Hypothalamus (tissue), 51 donors: ENCODE results near the gene FOXJ1.

Experiments
- DNase-seq, 51 donors: peaks; one replicate each; lab custom pipeline; 2025; lab: John Stamatoyannopoulos, UW

FOXJ1 gene

GRCh38 chr17:76161619-76162266, 20.7 kb upstream of the FOXJ1 start:
- DNase-seq, result no peak

DNA sequence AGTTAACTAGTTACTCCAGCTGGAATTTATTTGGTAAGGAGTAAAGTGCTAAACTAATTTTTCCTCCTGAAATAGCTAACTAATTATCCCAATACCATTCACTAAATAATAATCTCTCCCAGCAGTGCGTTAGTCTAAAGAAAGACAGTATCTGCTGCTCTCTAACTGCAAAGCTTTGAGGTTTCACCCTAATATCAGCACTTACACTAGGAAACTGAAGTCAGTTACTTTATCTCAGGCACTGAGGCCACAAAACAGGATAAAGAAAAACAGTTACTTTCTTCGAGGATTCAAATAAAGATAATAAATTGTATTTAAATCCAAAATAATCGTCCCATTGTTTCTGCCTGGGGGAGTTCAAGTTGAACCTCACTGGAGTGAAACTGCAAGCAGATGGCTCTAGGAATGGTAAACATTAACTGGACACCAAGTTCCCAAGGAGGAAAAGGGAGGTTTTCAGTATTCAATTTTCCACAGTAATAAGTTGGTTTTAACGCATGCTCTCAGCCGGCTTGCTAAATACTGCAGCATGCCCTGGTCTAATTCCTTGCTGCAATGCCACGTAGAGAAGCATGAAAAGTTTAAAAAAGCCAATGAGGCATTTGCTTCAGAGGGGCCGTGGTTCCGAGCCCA, 20.0 kb upstream of the FOXJ1 start:
- no peak for DNase-seq

DNA sequence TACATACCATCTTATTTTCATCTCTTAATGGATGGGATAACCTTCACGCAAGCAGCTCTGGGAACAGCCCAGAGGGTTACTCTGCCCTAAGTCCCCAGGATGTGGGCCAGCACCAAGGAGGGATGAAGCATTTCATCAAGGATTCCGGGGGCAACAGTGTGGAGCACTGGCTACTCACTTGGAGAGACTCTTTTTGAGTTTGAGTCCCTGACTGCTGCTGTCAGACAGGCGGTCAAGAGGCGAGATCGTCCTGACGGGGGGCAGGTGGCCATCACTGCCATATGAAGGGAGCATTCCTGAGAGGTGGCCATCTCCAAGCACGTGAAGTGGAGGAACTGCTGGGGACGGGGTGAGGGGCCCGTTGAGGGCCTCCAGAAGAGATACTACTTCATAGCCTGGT, 18.1 kb upstream of the FOXJ1 start:
- no peak for DNase-seq

GRCh38 chr17:76157759-76158158, 16.7 kb upstream of the FOXJ1 start:
- DNase-seq, result no peak

- no peak for DNase-seq
Observed at GRCh38 chr17:76156662-76156991, 15.6 kb upstream of the FOXJ1 start.

DNA sequence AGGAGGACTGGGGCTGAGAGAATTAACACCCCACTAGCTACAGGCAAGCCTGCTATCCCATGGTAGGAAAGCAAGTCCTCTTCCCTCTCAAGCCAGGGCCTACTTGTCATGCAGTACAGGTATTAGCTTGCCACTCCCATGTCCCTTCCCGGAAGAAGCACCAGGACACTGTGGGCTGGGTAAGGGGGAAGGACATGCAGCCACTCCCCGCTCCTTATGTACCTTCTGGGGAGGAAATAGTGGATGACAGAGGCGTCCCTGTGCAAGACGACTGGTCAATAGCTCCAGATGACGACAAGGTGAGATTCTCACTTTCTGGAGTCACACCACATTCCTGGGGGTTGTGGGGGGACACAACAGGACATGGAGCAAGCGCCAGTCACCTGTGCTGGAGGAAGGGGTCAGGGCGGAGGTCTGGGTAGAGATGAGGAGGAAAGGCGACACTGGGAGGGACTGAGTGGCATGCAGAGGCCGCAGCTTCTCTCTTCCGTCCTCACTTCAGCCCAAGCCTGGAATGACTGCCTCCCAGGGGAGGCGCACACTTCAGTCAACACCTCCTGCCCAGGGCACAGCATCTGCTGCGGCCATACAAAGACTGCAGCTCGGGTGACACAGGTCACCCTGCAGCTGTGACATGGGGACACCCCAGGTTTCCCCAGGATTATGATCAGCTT, 15.1 kb upstream of the FOXJ1 start:
- no peak for DNase-seq

DNA sequence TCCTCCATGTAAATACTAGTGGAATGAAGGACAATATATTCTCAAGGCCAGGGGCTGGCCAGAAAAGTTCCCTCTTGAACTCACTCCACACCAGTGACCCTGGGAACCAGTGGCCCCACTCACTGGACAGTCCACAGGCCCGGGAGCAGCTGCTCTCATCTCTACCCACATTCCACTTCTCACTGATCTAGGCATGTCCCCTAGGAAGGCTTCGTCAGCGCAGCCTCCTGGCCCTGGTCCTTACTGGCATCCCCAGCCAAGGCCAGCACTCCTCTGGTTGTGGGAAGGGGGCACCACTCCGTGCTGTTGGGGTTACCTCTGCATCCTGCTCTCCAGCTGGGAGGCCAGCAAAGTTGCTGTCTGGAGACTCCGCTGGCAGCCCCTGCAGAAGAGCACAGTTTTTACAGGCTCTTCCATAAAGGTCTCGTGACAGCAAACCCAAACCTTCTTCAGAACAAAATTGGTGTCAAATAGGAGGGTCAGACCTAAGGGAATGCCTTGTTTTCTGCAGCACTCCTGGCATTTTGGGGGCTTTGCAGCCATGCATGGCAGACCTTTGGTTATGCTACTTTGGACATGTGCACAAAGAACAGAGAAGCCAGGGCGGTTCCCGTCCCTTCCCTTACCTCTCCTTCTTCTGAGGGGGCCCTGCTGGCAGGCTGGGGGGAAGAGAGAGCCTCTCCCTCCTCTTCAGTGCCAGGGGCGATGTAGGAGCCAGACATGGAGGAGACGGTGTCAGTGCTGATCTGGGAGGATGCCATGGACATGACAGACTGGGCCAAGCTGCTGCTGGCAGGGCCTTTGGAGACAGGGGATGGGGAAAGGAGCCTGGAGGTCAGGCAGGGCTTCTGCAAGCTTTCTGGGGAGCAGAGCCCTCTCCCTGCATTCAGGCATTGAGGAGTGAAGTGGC, 14.1 kb upstream of the FOXJ1 start:
- DNase-seq, result no peak

DNA sequence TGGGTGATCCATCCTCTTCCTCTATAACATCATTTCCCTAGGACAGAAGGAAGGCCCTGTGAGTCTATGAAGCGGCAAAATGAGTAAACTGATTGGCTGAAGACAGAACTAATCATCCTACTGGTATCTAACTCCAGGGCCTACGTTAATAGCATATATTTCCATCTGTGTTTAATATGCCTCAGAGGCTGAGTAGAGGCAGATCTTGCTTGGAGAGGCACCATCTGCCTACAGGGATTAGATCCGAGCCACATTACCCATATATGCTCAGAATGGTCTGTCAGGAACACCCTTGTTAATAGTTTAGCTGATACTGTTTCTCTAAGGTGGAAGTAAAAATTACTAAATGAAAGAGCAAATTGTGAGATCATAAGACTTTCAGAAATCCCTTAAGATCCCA, 13.2 kb upstream of the FOXJ1 start:
- no peak for DNase-seq

DNA sequence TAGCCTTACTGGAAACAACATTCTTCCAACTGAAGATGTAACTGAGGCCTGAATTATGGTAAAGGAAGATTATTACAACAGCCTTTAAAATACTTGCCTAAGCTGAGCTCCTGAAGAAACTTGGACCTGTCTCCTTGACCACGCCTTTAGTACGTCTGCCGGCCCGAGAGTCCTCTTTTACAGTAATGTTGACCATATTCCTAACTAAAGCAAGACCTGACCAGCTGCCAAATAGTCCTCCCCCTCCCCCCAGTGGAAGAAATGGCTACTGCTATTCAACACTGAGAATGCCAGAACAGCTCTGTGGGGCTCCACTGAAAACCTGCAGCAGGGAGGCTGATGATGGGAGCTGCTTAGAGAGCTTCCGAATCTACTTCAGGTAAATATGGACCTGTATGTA, 12.6 kb upstream of the FOXJ1 start:
- DNase-seq, result no peak

GRCh38 chr17:76153202-76153601, 12.2 kb upstream of the FOXJ1 start:
- DNase-seq, result no peak

GRCh38 chr17:76152591-76152990, 11.5 kb upstream of the FOXJ1 start:
- peak in 15 of 51 donors; percentile 21 to 65 (median 43) for DNase-seq

DNA sequence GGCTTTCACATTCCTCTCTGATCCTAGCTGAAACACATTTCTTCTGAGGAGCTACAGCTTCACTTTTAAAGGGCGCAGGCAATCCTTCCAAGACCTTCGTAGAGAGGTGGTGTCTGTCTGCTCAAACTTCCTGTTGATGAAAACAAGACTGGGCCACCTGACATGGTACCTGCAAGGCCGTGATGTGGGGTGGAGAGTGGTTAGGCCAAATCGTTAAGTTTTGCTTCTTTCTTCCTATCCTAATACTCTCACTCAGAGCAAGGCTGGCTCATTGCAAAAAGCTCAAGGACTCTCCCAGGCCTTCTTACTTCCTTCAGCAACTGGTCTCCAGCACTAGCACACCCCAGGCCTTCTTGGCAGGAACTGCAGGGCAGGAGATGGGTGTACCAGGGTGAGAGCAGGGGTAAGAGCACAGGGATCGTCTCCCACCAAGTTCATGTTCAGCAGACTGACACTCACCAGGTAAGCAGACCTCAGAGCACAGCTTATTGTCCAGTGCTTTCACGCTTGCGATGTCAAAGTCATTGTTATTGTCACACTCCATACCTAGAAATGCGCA, 10.9 kb upstream of the FOXJ1 start:
- DNase-seq, result no peak

DNA sequence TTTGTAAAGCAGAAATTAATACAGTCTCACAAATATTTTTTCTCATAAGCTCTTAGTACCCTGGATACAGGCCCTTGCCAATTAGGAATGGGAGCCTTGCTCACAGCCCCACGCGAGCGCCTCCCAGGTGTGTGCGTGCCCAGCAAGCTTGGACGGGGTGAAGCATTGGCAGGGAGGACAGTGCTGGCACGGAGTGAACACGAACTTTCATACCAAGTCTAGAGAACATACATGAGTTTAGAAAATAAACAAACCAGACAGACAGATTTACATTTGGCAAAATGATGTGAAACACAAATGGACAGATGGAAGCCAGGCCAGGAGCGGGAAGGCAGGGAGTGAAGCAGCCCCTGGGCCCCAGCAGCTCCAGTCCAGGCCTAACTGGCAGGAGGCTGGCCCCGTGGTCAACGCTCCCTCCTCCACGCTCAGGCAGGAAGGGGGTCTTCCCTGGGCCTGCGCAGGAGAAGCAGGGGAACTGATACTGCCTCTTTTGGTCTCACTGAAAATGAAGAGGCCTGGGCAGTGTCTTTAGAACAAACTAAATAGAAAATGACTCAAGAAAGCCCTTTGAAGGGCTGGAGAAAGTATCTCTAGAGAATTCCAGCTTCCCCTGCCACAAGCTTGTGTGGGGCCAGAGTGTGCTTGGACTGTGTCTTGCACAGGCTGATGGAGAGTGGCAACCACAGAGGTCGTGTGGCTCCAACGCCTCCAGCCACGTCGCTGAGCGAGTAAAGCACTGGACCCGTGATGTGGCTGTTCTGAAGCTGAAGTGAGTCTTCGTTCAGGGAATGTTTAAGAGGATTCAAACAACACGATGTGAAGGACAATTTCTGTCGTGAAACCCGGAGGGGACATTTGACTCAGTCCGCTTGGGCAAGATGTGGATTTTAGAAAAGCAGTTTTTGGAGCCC, 9.9 kb upstream of the FOXJ1 start:
- DNase-seq, result no peak

DNA sequence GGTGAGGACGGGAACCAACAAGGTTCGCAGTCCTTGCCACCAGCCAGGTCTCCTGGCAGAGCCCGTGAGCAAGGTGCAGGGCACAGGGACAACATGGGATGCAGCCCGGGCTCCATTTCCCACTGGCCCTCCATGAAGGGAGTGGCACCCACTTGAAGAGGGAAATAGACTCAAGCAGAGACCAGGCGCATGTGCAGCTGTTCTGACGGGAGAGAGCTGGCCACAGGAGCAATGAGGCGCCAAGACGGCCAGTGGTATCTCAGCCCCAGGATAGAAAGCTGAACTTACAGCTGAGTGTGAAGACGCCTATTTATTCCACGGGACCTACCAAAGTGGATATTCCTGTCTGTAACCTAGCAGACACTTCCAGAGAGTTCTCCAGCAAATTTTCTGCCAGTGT, 8.2 kb upstream of the FOXJ1 start:
- DNase-seq, result no peak

DNA sequence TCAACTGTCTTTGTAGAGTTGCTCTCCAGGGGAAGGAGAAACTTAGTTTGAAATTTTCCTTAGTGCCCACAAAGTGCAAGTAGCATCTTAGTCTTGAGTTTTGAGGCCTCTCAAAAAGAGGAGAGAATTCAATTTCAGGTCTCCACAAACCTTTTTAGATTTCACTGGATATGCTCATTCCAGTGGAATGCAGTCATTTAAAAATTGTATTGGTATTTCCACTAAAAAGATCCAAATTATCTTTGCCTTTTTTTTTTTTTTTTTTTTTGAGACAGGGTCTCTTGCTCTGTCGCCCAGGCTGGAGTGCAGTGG, 6.9 kb upstream of the FOXJ1 start:
- DNase-seq, result no peak

- DNase-seq, result no peak
Observed at GRCh38 chr17:76147211-76148014, 6.4 kb upstream of the FOXJ1 start.

GRCh38 chr17:76146053-76146851, 5.2 kb upstream of the FOXJ1 start:
- no peak for DNase-seq
